ENCODE results near the gene HMBS.
A peak's percentile ranks its signal among the peaks of the same experiment; 100 is the strongest.
"Not testable (repeated sequence)": the region's sequence is repeated elsewhere in the genome, so short reads cannot be mapped to it uniquely, and the experiment has no call there.

The HMBS gene

DNA sequence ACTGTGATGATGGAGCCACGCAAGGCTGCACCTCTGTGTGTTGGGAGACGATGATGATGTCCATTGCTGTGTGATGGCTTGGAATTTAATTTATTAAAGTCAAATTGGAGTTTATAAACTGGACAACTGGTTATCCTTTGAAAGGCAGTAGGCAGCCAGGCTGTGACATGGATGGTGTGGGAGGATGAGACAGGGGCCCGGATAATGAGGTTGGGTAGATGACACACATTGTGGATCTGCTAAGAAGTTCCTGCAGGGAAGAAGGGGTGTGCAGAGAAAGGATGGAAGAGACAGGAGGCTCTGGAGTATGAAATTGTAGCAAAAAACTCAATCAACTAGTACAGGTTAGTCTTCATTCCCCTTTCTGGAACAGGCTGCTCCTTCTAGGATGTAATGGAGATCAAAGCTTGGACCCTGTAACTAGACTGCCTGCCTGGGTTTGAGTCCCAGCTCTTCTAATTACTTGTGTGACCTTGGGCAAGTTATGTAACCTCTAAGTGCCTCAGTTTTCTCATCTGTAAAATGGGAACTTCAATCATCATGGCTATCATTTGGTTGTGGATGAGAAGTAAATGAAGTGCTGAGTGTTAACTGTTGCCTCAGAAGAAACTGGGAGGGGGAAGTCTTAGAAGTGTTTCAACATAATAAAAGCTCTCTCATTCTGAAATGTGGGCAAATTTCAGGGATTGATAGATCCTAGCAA, 32.5 kb downstream of the HMBS start:
- FAIRE-seq (no peak), DNase-seq (ENCODE audit: insufficient read length, low spot score) (no peak)

GRCh38 chr11:119118227-119118626, 33.5 kb downstream of the HMBS start:
- FAIRE-seq = no peak
- DNase-seq (ENCODE audit: insufficient read length, low spot score) = no peak

- FAIRE-seq = no peak
- no peak for DNase-seq (ENCODE audit: insufficient read length, low spot score)
Measured at GRCh38 chr11:119118946-119119345, 34.3 kb downstream of the HMBS start.

DNA sequence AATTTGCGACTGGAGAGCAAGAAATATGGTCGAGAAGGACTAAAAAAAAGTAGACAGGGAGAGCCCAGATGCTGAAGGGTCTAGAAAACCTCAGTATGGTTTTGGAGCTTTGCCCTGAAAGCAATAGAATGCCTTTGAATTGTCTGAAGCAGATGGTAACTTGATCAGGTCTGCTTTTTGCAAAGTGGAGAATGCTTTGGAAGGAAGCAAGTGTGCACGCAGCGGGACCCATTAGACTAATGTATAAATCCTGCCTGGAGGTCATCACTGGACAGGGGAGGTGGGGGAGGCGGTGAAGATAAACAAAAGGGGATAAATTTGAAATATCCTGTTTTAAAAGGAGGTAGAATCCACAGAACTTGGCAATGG, 35.9 kb downstream of the HMBS start:
- DNase-seq (ENCODE audit: insufficient read length, low spot score) = peak; percentile 25
- FAIRE-seq = no peak

DNA sequence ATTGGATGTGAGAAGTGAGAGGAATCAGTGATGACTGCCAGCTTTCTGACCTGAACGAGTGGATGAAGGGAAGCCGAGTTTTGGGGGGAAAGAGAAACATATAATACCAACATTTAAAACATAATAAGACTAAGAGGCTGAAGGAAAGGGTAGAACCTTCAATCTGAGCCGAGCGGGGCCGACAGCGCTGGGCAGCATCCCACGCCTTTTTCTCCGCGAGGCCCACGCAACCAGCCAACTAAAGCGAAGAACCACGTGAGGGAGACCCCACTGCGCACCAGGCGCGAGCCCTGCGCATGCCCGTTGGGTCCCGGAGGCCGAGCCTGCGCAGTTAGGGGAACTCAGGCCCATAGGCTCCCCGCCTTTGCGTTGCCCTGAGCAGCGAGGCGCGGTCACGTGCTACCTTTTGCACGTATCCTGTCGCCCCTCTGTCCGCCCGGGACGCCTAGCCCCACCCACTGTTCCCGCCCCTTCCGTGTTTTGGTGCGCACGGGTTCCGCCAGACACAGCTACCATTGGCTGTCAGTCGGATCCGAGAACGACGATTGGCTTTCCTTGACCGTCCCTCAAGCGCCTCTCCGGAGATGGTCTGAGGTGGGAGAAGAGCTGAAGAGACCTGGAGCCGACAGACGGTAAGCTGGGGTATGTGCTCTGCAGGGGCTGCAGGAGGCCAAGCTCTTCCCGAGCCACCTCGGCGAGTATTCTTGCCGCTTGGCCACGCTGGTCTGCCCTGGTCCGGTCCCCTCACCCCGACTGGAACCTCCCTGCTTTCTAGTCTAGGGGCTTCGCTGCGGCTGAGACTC, 36.5 kb downstream of the HMBS start, which contains the start of gene HINFP:
HINFP (plus strand) TSS at position 573 of the 803 bp plus-strand sequence. CDS start 5,365 bp downstream, outside the sequence.
- DNase-seq (ENCODE audit: insufficient read length, low spot score) (peak; percentile 98), FAIRE-seq (peak; percentile 99)

DNA sequence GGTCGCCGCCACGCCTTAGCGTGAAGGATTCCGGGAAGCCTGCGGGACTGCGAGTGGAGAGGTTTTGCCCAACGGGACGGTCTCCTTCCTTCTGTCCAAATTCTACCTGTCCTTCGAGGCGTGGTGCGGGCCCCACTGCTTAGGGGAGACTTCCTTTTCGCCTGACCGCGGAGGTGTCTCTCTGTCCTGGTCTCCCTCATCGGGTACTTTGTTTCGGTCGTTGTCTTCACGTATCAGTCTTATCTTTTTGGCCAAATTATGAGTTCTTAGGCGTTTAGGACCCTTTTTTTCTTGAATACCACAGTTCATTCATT, 37.1 kb downstream of the HMBS start:
- FAIRE-seq (no peak), DNase-seq (ENCODE audit: insufficient read length, low spot score) (no peak)

DNA sequence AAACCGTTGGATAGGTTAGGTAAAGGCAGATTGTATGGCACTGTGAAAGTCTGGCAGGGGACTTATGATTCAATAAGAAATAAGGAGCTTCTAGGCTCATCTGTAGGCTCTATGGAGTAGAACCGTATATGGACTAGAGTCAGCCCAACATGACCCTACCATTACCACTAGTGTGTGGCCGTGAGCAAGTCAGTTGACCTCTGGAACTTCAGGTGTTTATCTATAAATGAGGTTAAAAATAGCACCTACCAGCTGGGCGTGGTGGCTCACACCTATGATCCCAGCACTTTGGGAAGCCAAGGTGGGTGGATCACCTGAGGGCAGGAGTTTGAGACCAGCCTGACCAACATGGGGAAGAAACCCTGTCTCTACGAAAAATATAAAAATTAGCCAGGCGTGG, 41.1 kb downstream of the HMBS start:
- no peak for FAIRE-seq

DNA sequence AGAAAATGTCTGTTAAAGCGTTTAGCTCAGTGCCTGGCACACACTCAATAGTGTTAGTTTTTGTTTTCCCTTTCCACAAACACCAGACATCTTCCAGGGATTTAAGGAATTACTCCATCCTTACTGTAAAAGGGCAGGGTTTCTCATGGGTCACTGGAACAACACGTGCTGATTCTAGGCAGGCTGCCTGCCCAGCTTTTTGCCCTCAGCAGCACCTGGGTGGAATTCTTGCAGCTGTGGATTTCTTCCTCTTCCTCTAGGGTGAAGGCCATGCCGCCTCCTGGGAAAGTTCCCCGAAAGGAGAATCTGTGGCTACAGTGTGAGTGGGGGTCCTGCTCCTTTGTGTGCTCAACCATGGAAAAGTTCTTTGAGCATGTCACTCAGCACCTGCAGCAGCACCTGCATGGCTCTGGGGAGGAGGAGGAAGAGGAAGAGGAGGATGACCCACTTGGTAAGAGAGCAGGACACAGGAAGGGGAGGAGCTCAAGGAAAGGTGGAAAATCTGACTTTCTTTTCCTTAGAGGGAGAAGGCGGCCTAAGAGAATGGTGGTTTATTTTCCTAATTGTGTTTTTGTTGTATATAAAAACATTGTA, 42.1 kb downstream of the HMBS start:
- FAIRE-seq = no peak
- no peak for DNase-seq (ENCODE audit: insufficient read length, low spot score)

More for the DNA sequence above, 41.1 kb downstream of the HMBS start:
- no peak for DNase-seq (ENCODE audit: insufficient read length, low spot score)

- DNase-seq (ENCODE audit: insufficient read length, low spot score) (no peak), FAIRE-seq (no peak)
Measured at GRCh38 chr11:119130662-119131061, 46.0 kb downstream of the HMBS start.

- FAIRE-seq (no peak), DNase-seq (ENCODE audit: insufficient read length, low spot score) (no peak)
Measured at GRCh38 chr11:119134389-119134978, 49.8 kb downstream of the HMBS start.

DNA sequence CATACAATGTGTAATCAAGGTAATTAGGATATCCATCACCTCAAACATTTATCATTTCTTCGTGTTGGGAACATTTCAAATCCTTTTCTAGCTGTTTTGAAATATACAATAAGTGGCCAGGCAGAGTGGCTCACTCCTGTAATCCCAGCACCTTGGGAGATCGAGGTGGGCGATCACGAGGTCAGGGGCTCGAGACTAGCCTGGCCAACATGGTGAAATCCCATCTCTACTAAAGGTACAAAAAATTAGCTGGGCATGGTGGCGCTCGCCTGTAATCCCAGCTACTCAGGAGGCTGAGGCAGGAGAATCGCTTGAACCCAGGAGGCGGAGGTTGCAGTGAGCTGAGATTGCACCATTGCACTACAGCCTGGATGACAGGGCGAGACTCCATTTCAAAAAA, 54.6 kb downstream of the HMBS start:
- FAIRE-seq; DNase-seq (ENCODE audit: insufficient read length, low spot score): not testable (repeated sequence)
